DMS153 (cell line): ENCODE measurements around the gene KAT7.
A peak's percentile ranks its signal among the peaks of the same experiment; 100 is the strongest.

Experiments
- DNase-seq: peaks from one replicate; lab custom pipeline; 2025; lab: John Stamatoyannopoulos, UW

KAT7 gene

GRCh38 chr17:49872754-49873377, 84.4 kb downstream of the KAT7 start:
- DNase-seq = no peak

GRCh38 chr17:49873466-49873865, 85.0 kb downstream of the KAT7 start:
- peak; percentile 71 for DNase-seq

GRCh38 chr17:49873926-49874325, 85.4 kb downstream of the KAT7 start:
- DNase-seq = no peak

GRCh38 chr17:49874911-49875310, 86.4 kb downstream of the KAT7 start:
- DNase-seq = no peak

GRCh38 chr17:49875685-49876084, 87.2 kb downstream of the KAT7 start:
- DNase-seq = no peak

- no peak for DNase-seq
Measured at GRCh38 chr17:49878931-49879904, 90.7 kb downstream of the KAT7 start.

- DNase-seq = peak; percentile 31
Measured at GRCh38 chr17:49880291-49881053, 92.0 kb downstream of the KAT7 start.

GRCh38 chr17:49881054-49881402, 92.5 kb downstream of the KAT7 start:
- no peak for DNase-seq

GRCh38 chr17:49882434-49882833, 94.0 kb downstream of the KAT7 start:
- no peak for DNase-seq
